Measurements from ENCODE around the gene RAP1GAP. TPM values are rescaled to one million over a fixed set of nuclear protein-coding genes. Genes with fewer than 3 reads are reported as not detected.

Gene RAP1GAP
- total RNA-seq, 1 experiment from 2014 or later = 13.4 TPM

GRCh38 chr1:21706151-21706835 is 37.1 kb upstream of the RAP1GAP start:
- no peak for DNase-seq (ENCODE audit: low read depth, low spot score)
- CTCF ChIA-PET = no interaction called here
- Histone ChIP-seq H3K4me3 (replicated peaks in 1 of 2; ENCODE audit: low read depth in 1 of 2, low read length in 2 of 2) (no peak overlapping the region), H3K4me2 (ENCODE audit: low read length) (no peak overlapping the region), H3K27ac (ENCODE audit: low read depth, low read length) (no peak overlapping the region), H4K20me1 (ENCODE audit: insufficient read depth) (no peaks in the 10 kb centered on the region), H3K4me1 (ENCODE audit: control insufficient read depth in 1 of 2, insufficient read depth in 2 of 2, low read length in 2 of 2) (no peaks in the 10 kb centered on the region), H3K27me3 (ENCODE audit: insufficient read depth, low read length) (no peaks in the 10 kb centered on the region), H3K9ac (ENCODE audit: low read length) (no peak overlapping the region), H3K79me2 (ENCODE audit: insufficient read depth, low read length) (no peaks in the 10 kb centered on the region; the same call in 1 of the 2 replicates), H2AFZ (ENCODE audit: low read depth, low read length, poor library complexity, severe bottlenecking) (no peak overlapping the region), H3K36me3 (ENCODE audit: control insufficient read depth in 1 of 2, insufficient read depth in 2 of 2, low read length in 2 of 2) (peaks cover 5% of the 10 kb centered on the region in 2 experiments; a peak in 3 of 4 replicates), H3K9me2 (ENCODE audit: insufficient read depth) (no peaks in the 10 kb centered on the region), H3K9me3 (ENCODE audit: control insufficient read depth in 1 of 2, insufficient read depth in 1 of 2, low read depth in 1 of 2, low read length in 2 of 2) (no peaks in the 10 kb centered on the region)
- BruUV-seq (replicated peaks) = no TSS peak
- POLR2A ChIA-PET = no interaction called here
- TF ChIP-seq TCF7L2 (IDR thresholded peaks at IDR 0.05; ENCODE audit: borderline replicate concordance, extremely low read depth, insufficient read depth, insufficient read length) (no peak), CEBPB (IDR thresholded peaks at IDR 0.05; ENCODE audit: low read depth) (no peak), SP1 (IDR thresholded peaks at IDR 0.05; ENCODE audit: low read depth) (no peak), CTCF (IDR thresholded peaks at IDR 0.05 in 2 of 3, conservative IDR thresholded peaks at IDR 0.05 in 1 of 3; ENCODE audit: borderline replicate concordance in 1 of 3, insufficient read depth in 1 of 3, low read depth in 2 of 3, low read length in 2 of 3) (no peak), FOSL1 (IDR thresholded peaks at IDR 0.05; ENCODE audit: low read depth) (no peak), ZFX (IDR thresholded peaks at IDR 0.05) (no peak), EGR1 (IDR thresholded peaks at IDR 0.05; ENCODE audit: low read depth) (no peak), POLR2A (IDR thresholded peaks at IDR 0.05; ENCODE audit: borderline replicate concordance, extremely low read depth, insufficient read depth, insufficient read length) (no peak), SRF (IDR thresholded peaks at IDR 0.05; ENCODE audit: low read depth) (no peak)
- TF ChIP-seq, protein P1, sequence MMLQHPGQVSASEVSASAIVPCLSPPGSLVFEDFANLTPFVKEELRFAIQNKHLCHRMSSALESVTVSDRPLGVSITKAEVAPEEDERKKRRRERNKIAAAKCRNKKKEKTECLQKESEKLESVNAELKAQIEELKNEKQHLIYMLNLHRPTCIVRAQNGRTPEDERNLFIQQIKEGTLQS (IDR thresholded peaks at IDR 0.05) = no peak
- RAD21 ChIA-PET (ENCODE audit: low non-redundant PET in 1 of 2, low total read pairs in 2 of 2, uncharacterized antibody in 2 of 2, unreplicated experiment in 2 of 2) = no interaction called here
- no peak for ATAC-seq
- intact Hi-C loops (cut with micrococcal nuclease) = no loop called here

Measured in HCT116 (cell line).